Measurements from ENCODE around the gene CCDC186. TPM values are rescaled to one million over a fixed set of nuclear protein-coding genes. Genes with fewer than 3 reads are reported as not detected.

Gene CCDC186
- total RNA-seq, 1 donor from 2014 or later: 28.8 TPM

Other genes with a start within 250 kb of the CCDC186 start
- gene ADRB1, start 130.3 kb downstream of the CCDC186 start, total RNA-seq: 0.62 and 1.3 TPM in 2 replicates
- not detected in 2 replicates for gene TDRD1, start 5.2 kb upstream of the CCDC186 start, total RNA-seq
- 0.25 TPM in 1 of 2 replicates, not detected in the other for gene VWA2, start 65.1 kb upstream of the CCDC186 start, total RNA-seq
- gene AFAP1L2, start 230.3 kb upstream of the CCDC186 start, total RNA-seq: 26.6 and 28.1 TPM in 2 replicates